Psoas muscle (tissue), 8 donors: Measurements from ENCODE around the gene TACC3. TPM values are rescaled to one million over a fixed set of nuclear protein-coding genes. Genes with fewer than 3 reads are reported as not detected.

Experiments used
- ATAC-seq, 4 donors: fragments of 200-7000 bp; cut with Tn5 transposase; one replicate each; pipeline ENCODE4 v1.9.1; 2020; ENCODE audit warnings: moderate library complexity in 3 of 4, mild to moderate bottlenecking in 2 of 4
- DNase-seq, 2 donors: peaks; one replicate each; pipeline ENCODE4 v3.0.0-alpha.2; 2020
- H3K27ac ChIP-seq: fragments of 200-600 bp; one replicate; pipeline ENCODE4 v1.8.0; 2022
- H3K27me3 ChIP-seq, 3 donors: fragments of 200-600 bp in 1 of 3; one replicate each; pipeline versions ENCODE4 v1.6.1 to v1.8.0; 2013 to 2022; ENCODE audit warnings: low read length in 2 of 3, mild to moderate bottlenecking in 2 of 3, moderate library complexity in 1 of 3; ENCODE audit not compliant: insufficient read depth in 3 of 3
- H3K36me3 ChIP-seq, 2 donors: fragments of 200-600 bp in 1 of 2; one replicate each; pipeline versions ENCODE4 v1.6.1 to v1.8.0; 2013 to 2022; ENCODE audit warnings: low read depth in 1 of 2, mild to moderate bottlenecking in 1 of 2, moderate library complexity in 1 of 2; ENCODE audit not compliant: insufficient read depth in 1 of 2
- H3K4me1 ChIP-seq: fragments of 200-600 bp; one replicate; pipeline ENCODE4 v1.8.0; 2022
- H3K4me3 ChIP-seq: fragments of 200-600 bp; one replicate; pipeline ENCODE4 v1.8.0; 2022; ENCODE audit warnings: mild to moderate bottlenecking
- H3K9me3 ChIP-seq: fragments of 200-600 bp; one replicate; pipeline ENCODE4 v1.8.0; 2022
- WGBS, 3 donors: extraction: QIAGEN DNeasy Blood & Tissue Kit; methylation state at CpG; one replicate each; pipeline versions ENCODE4 v1.1.6 to v1.1.7; 2013; 5-methylcytosine and 5-hydroxymethylcytosine counted together
- intact Hi-C, 2 donors: fragments of 100-400 bp; cut with DNase I; formaldehyde crosslinking; loops; one replicate each; pipeline versions ENCODE4 v1.11.0 to v1.14.2; 2022
- polyA plus RNA-seq, 3 donors: library from polyadenylated mRNA; stranded (reverse); fragments of 200-250 nt; gene quantifications; one replicate each; pipeline ENCODE4 v1.2.3, GENCODE V29; 2013
- total RNA-seq, 4 donors: library from RNA; stranded (reverse); fragmentation: NEBNext Ultra II Directional in 2 of 4; extraction: Animal tissue kit (Norgen Biotek cat#: 25700) in 2 of 4; gene quantifications; one replicate each; pipeline versions ENCODE4 v1.2.1 to v1.2.4, GENCODE V29; 2021 to 2023
- TF ChIP-seq, protein P1 (sequence below): fragments of 200-600 bp; IDR thresholded peaks from one replicate; pipeline ENCODE4 v1.8.0; 2022; ENCODE audit warnings: antibody characterized with exemption
- donor health status: healthy with polysubstance abuse.
- donor health status: DM: no; HTN: no; CAD: no; lungs with moderate emphysema.
- donor health status: Bipolar disorder and iron deficiency.
- donor health status: healthy.
- donor health status: DM: yes; HTN: yes; CAD: no.
- donor health status: DM: no; HTN: no; CAD: no.
- donor health status: DM: no; HTN: no; CAD: no.
- donor health status: DM: yes; HTN: yes; CAD: no.

The TACC3 gene
- total and polyA plus RNA-seq, 7 donors = 2.2 to 4.8 (median 2.9) TPM

GRCh38 chr4:1675802-1676137, 45.6 kb upstream of the TACC3 start:
- Histone ChIP-seq H3K4me1 (no peaks in the 10 kb centered on the region), H3K9me3 (no peaks in the 10 kb centered on the region), H3K27me3 (no peaks in the 10 kb centered on the region), H3K27ac (no peak overlapping the region), H3K4me3 (no peak overlapping the region), H3K36me3 (no peaks in the 10 kb centered on the region)
- intact Hi-C loops = no loop called here
- WGBS, 3 donors = 75 to 87% (median 79%) methylated on average over 10 of the region's 10 CpGs
- ATAC-seq (no peak), DNase-seq (no peak)
- TF ChIP-seq, protein P1, sequence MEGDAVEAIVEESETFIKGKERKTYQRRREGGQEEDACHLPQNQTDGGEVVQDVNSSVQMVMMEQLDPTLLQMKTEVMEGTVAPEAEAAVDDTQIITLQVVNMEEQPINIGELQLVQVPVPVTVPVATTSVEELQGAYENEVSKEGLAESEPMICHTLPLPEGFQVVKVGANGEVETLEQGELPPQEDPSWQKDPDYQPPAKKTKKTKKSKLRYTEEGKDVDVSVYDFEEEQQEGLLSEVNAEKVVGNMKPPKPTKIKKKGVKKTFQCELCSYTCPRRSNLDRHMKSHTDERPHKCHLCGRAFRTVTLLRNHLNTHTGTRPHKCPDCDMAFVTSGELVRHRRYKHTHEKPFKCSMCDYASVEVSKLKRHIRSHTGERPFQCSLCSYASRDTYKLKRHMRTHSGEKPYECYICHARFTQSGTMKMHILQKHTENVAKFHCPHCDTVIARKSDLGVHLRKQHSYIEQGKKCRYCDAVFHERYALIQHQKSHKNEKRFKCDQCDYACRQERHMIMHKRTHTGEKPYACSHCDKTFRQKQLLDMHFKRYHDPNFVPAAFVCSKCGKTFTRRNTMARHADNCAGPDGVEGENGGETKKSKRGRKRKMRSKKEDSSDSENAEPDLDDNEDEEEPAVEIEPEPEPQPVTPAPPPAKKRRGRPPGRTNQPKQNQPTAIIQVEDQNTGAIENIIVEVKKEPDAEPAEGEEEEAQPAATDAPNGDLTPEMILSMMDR = no peak

DNA sequence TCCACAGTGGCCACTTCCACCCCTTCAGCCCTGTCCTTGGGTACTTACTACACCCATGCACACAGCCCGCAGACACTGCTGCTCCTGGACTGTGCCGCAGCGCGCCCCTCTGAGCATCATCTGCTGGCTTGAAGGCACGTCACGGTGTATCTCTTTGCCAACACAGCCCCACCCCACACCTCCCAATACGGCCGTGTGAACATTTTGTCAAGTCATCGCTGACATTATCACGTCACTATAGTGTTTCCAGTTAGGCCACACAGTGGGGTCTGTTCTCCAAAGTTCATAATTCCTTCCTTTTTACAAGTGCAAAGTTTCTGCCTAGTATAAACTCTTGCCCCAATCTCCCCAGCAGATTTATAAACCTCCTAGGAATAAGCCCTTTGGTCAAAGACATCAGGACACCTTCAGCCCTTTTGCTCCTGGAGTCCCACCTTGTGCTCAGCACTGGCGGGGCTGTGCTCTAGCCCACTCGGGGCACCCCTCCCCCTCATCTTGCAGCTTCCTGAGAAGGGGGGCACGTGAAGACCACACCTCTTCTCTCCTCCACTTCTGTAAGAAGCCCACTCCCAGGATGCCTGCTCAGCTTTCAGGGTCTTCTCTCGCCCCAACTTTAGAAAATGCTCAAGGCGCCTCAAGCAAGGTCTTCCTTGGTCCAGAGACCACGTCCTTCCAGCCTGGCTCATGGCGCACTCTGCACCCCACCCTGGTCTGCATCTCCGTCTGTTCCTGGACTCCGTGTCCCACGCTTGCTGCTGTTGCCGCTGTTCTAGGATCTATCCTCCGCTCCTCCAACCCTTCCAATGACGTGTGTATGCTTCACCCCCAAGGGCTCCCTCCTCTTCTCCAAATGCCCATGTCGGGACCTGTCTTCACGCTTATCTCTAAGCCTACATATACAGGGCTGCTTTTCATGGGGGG, 44.5 kb upstream of the TACC3 start:
- DNase-seq (no peak), ATAC-seq (no peak)
- no peaks in the 10 kb centered on the region for H3K27me3 ChIP-seq
- H3K4me1 ChIP-seq = no peaks in the 10 kb centered on the region
- intact Hi-C loops = no loop called here
- H3K36me3 ChIP-seq = no peaks in the 10 kb centered on the region
- H3K27ac ChIP-seq = no peak overlapping the region
- H3K9me3 ChIP-seq = no peaks in the 10 kb centered on the region
- no peak overlapping the region for H3K4me3 ChIP-seq
- 77 to 83% (median 78%) methylated on average over 25 of the region's 25 CpGs for WGBS, 3 donors
- TF ChIP-seq, protein P1 = no peak

GRCh38 chr4:1678244-1678643, 43.1 kb upstream of the TACC3 start:
- Histone ChIP-seq H3K4me1 (no peaks in the 10 kb centered on the region), H3K4me3 (no peak overlapping the region), H3K9me3 (no peaks in the 10 kb centered on the region), H3K27ac (no peak overlapping the region), H3K27me3 (no peaks in the 10 kb centered on the region), H3K36me3 (no peaks in the 10 kb centered on the region)
- 70 to 85% (median 75%) methylated on average over 5 of the region's 5 CpGs for WGBS, 3 donors
- DNase-seq (no peak), ATAC-seq (no peak)
- TF ChIP-seq, protein P1 = no peak
- intact Hi-C loops = no loop called here

DNA sequence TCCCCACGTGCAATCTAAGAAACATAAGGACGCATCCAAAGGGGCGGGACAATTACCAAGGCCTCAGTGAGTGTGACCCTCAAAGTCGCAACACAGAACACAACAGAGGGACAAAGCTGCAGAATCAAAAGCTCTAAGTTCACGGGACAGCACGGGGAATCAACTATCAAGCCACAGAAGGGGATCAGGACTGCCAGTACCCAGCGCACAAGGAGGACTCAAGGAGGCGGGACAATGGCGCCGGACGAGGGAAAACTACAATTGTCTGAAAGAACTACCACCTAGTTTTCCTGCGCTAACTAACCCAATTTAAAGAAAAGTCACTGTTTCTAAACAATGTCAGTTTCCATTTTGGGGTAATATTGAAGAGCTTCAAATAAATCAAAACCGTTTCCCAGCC, 38.5 kb upstream of the TACC3 start:
- peak overlapping the region; percentile 84 for H3K27ac ChIP-seq
- WGBS, 3 donors = 83 to 88% (median 86%) methylated on average over 13 of the region's 13 CpGs

More for the DNA sequence above, 38.5 kb upstream of the TACC3 start:
- Histone ChIP-seq H3K4me1 (peaks cover 10% of the 10 kb centered on the region), H3K9me3 (no peaks in the 10 kb centered on the region), H3K27me3 (no peaks in the 10 kb centered on the region), H3K36me3 (no peaks in the 10 kb centered on the region), H3K4me3 (peak overlapping the region; percentile 85)
- intact Hi-C loops = no loop called here
- DNase-seq (no peak), ATAC-seq (no peak)
- TF ChIP-seq, protein P1 = no peak
